ENCODE measurements around the gene GPR132. TPM values are rescaled to one million over a fixed set of nuclear protein-coding genes. Genes with fewer than 3 reads are reported as not detected.

The GPR132 gene
- total and polyA plus RNA-seq, 2 of the 13 experiments (the other 11 are each of a cell fraction or from before 2014, with no cell fraction given): not detected

DNA sequence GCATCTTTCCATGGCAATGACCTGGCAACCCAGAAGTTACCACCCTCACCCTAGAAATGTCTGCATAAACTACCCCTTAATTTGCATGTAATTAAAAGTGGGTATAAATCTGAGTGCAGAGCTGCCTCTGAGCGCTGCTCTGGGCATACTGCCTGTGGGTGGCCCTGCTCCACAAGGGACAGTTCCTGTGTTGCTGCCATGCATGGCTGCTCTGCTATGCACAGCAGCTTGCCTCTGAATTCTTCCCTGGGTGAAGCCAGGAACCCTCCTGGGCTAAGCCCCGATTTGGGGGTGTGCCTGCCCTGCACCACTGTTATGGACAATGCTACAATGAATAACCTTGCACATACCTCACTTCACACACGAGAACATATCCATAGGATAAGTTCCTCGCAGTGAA is 35.7 kb upstream of the GPR132 start (continued):
- TF ChIP-seq ZBTB14 (CRISPR knock-in tag; IDR thresholded peaks at IDR 0.05) (no peak), ZNF816 (CRISPR knock-in tag; IDR thresholded peaks at IDR 0.05; ENCODE audit: borderline replicate concordance) (no peak), GATA4 (IDR thresholded peaks at IDR 0.05; ENCODE audit: borderline replicate concordance, low read depth) (no peak), TCF12 (IDR thresholded peaks at IDR 0.05) (no peak), TCF12 (CRISPR knock-in tag; IDR thresholded peaks at IDR 0.05) (no peak), JARID2 (CRISPR knock-in tag; IDR thresholded peaks at IDR 0.05; ENCODE audit: insufficient replicate concordance) (no peak), NCOA1 (CRISPR knock-in tag; IDR thresholded peaks at IDR 0.05) (no peak), MIER2 (CRISPR knock-in tag; IDR thresholded peaks at IDR 0.05) (no peak)
- TF ChIP-seq, protein P1, sequence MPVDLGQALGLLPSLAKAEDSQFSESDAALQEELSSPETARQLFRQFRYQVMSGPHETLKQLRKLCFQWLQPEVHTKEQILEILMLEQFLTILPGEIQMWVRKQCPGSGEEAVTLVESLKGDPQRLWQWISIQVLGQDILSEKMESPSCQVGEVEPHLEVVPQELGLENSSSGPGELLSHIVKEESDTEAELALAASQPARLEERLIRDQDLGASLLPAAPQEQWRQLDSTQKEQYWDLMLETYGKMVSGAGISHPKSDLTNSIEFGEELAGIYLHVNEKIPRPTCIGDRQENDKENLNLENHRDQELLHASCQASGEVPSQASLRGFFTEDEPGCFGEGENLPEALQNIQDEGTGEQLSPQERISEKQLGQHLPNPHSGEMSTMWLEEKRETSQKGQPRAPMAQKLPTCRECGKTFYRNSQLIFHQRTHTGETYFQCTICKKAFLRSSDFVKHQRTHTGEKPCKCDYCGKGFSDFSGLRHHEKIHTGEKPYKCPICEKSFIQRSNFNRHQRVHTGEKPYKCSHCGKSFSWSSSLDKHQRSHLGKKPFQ (CRISPR knock-in tag; IDR thresholded peaks at IDR 0.05; ENCODE audit: insufficient replicate concordance): no peak

- H3K27ac ChIP-seq (ENCODE audit: extremely low read length, insufficient read depth, low read length): no peak overlapping the region
- no peak for ATAC-seq
- no peaks in the 10 kb centered on the region for H3K36me3 ChIP-seq (replicated peaks in 1 of 2; ENCODE audit: control insufficient read depth in 1 of 2, insufficient read depth in 2 of 2, low read length in 2 of 2)
- H4K20me1 ChIP-seq (ENCODE audit: insufficient read depth, low read length): no peaks in the 10 kb centered on the region
- no peak for DNase-seq (ENCODE audit: low spot score)
- in situ Hi-C loops (cut with HindIII; ENCODE audit: extremely low pct_ligation_motif_present, low pct_unique_long_range_greater_than_20kb) (loop anchor here (10.0 kb wide), 1 partner anchor 45 kb away; no protein-coding TSS in a partner anchor), intact Hi-C loops (cut with micrococcal nuclease; ENCODE audit: unreplicated experiment) (no loop called here)
- H3K79me2 ChIP-seq (ENCODE audit: insufficient read depth, low read length): no peaks in the 10 kb centered on the region
- no peak overlapping the region for H2AFZ ChIP-seq (ENCODE audit: low read length)
- no peak for FAIRE-seq
- H3K27me3 ChIP-seq (ENCODE audit: control insufficient read depth in 1 of 2, insufficient read depth in 2 of 2, low read length in 2 of 2): peaks cover 4 to 50% of the 10 kb centered on the region in 2 experiments; a peak in 4 of 5 replicates
- no peak for TF ChIP-seq CCDC6 (CRISPR knock-in tag; IDR thresholded peaks at IDR 0.05)
- TF ChIP-seq SMAD1 (CRISPR knock-in tag; IDR thresholded peaks at IDR 0.05; ENCODE audit: borderline replicate concordance, low read depth): no peak
- no peak for TF ChIP-seq FOXK2 (IDR thresholded peaks at IDR 0.05)
- no peak overlapping the region for H3K4me3 ChIP-seq (replicated peaks in 1 of 3; ENCODE audit: insufficient read depth in 1 of 3, low read depth in 2 of 3, low read length in 3 of 3)
- H3K9me3 ChIP-seq (ENCODE audit: low read length): peaks cover 3% of the 10 kb centered on the region; the same call in 1 of the 2 replicates
- ChIA-PET POLR2A (no interaction called here), CTCF (ENCODE audit: low intra/inter-chr PET ratio, low total read pairs) (no interaction called here)
- H3K9ac ChIP-seq (ENCODE audit: insufficient read depth, low read depth, low read length): no peak overlapping the region
- H3K4me1 ChIP-seq (ENCODE audit: insufficient read depth, low read length): no peaks in the 10 kb centered on the region
- 31% methylated on average over 6 of the region's 6 CpGs for WGBS (ENCODE audit: low lambda C conversion rate)
- H3K4me2 ChIP-seq (ENCODE audit: low read depth, low read length): no peak overlapping the region
- no TSS peak for BruUV-seq (replicated peaks)
Measured at GRCh38 chr14:105099778-105100177, 34.5 kb upstream of the GPR132 start.

Data from HepG2 (cell line).